ENCODE data around the gene CNTNAP2. TPM values are rescaled to one million over a fixed set of nuclear protein-coding genes. Genes with fewer than 3 reads are reported as not detected.

CNTNAP2 gene
- total and polyA plus RNA-seq, 2 of the 4 experiments (the other 2 are of a cell fraction) = not detected

DNA sequence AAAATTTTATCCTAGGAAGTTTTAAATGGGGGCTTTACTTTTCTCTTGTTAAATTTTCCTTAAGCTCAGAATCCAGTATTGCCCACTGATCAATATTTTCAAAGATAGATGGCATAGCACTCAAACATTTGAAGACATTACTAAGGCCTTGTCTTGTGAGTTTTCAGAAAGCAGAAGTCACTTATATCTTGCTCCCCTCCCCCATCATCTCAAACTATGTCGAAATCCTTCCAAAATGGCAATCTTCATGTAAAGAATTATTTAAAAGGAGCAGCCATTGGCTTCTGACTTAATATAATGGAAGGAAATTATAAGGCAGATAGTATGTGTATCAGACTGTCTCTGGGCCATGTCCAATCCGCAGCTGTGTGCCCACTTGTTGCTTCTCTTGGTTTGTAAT is 1920.4 kb downstream of the CNTNAP2 start:
- Histone ChIP-seq H3K27ac (ENCODE audit: insufficient read depth, low read length) (no peak overlapping the region), H3K23ac (ENCODE audit: low read depth, low read length) (no peak overlapping the region), H3K4me3 (ENCODE audit: insufficient read depth, low read depth, low read length) (no peak overlapping the region), H2BK120ac (ENCODE audit: low read depth, low read length) (no peak overlapping the region), H3K9me3 (ENCODE audit: control insufficient read depth, insufficient read depth, low read length) (peaks cover 7% of the 10 kb centered on the region; the same call in 1 of the 2 replicates), H4K8ac (ENCODE audit: low read depth in 2 of 2, low read length in 2 of 2) (no peak overlapping the region), H2AK5ac (ENCODE audit: low read depth, low read length) (no peak overlapping the region), H3K27me3 (ENCODE audit: control insufficient read depth, insufficient read depth, low read length) (no peaks in the 10 kb centered on the region), H2BK20ac (ENCODE audit: low read depth, low read length) (no peak overlapping the region), H3K4me1 (ENCODE audit: control insufficient read depth, insufficient read depth, low read length) (no peaks in the 10 kb centered on the region), H3K79me1 (ENCODE audit: low read depth in 1 of 2, low read length in 2 of 2) (no peaks in the 10 kb centered on the region), H3K4ac (ENCODE audit: low read depth, low read length) (no peak overlapping the region), H3K9me1 (ENCODE audit: insufficient read depth, low read length) (no peaks in the 10 kb centered on the region), H4K91ac (ENCODE audit: insufficient read depth, low read depth, low read length) (no peak overlapping the region), H3K14ac (replicated peaks; ENCODE audit: low read depth, low read length) (no peak overlapping the region), H2BK15ac (ENCODE audit: low read depth, low read length) (no peak overlapping the region), H4K5ac (ENCODE audit: low read depth, low read length) (no peak overlapping the region), H3K56ac (ENCODE audit: extremely low read depth, insufficient read depth, low read length) (no peak overlapping the region), H3K18ac (ENCODE audit: low read depth, low read length) (no peak overlapping the region), H2BK5ac (ENCODE audit: low read depth, low read length, poor library complexity, severe bottlenecking) (no peak overlapping the region), H3K36me3 (ENCODE audit: control insufficient read depth, insufficient read depth, low read length) (no peaks in the 10 kb centered on the region), H3K9ac (ENCODE audit: low read depth, low read length) (no peak overlapping the region), H4K20me1 (ENCODE audit: insufficient read depth, low read length) (no peaks in the 10 kb centered on the region), H2AK9ac (replicated peaks; ENCODE audit: low read depth, low read length, poor library complexity) (no peak overlapping the region), H3K4me2 (ENCODE audit: low read depth, low read length) (no peak overlapping the region), H2AFZ (replicated peaks; ENCODE audit: low read length, poor library complexity) (no peak overlapping the region)
- dilution Hi-C loops (cut with HindIII; ENCODE audit: low sequenced_read_pairs, unreplicated experiment) = no loop called here
- WGBS, 2 experiments (ENCODE audit: extremely low coverage in 2 of 2, insufficient read length in 1 of 2) = no CpG with 5 or more reads among the region's 2 CpGs
- intact Hi-C loops (cut with micrococcal nuclease) = no loop called here
- ATAC-seq (ENCODE audit: low read depth) = no peak
- no TSS peak for BruUV-seq (replicated peaks)
- in situ Hi-C loops (cut with MboI; ENCODE audit: low sequenced_read_pairs) = no loop called here
- TF ChIP-seq FOS (IDR thresholded peaks at IDR 0.05; ENCODE audit: low read depth, low read length) (no peak), POLR2A (IDR thresholded peaks at IDR 0.05; ENCODE audit: low read depth, low read length) (no peak), CEBPB (IDR thresholded peaks at IDR 0.05; ENCODE audit: low read depth, low read length) (no peak), RFX5 (IDR thresholded peaks at IDR 0.05; ENCODE audit: low read depth, low read length) (no peak), CHD1 (IDR thresholded peaks at IDR 0.05; ENCODE audit: low read depth, low read length) (no peak)
- TF ChIP-seq, protein P1, sequence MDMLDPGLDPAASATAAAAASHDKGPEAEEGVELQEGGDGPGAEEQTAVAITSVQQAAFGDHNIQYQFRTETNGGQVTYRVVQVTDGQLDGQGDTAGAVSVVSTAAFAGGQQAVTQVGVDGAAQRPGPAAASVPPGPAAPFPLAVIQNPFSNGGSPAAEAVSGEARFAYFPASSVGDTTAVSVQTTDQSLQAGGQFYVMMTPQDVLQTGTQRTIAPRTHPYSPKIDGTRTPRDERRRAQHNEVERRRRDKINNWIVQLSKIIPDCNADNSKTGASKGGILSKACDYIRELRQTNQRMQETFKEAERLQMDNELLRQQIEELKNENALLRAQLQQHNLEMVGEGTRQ (IDR thresholded peaks at IDR 0.05; ENCODE audit: low read depth, low read length) = no peak
- ChIA-PET CTCF (no interaction called here), POLR2A (ENCODE audit: unreplicated experiment) (no interaction called here)
- no peak for DNase-seq
